Pancreas (tissue), 10 donors: ENCODE measurements around the gene DOCK1. TPM values are rescaled to one million over a fixed set of nuclear protein-coding genes. Genes with fewer than 3 reads are reported as not detected.

ENCODE experiments used
- ATAC-seq, 4 donors: fragments of 200-7000 bp; cut with Tn5 transposase; one replicate each; pipeline versions ENCODE4 v1.8.0 to v1.9.1; 2020; ENCODE audit warnings: mild to moderate bottlenecking in 4 of 4, moderate library complexity in 4 of 4
- DNase-seq, 6 donors: peaks; one replicate each; pipeline ENCODE4 v3.0.0-alpha.2; 2020
- FAIRE-seq: peaks from 2 replicates; lab custom pipeline; 2012; peaks lifted over from hg19 to GRCh38; lab: Jason Lieb, UNC
- H3K27ac ChIP-seq, 4 donors: fragments of 200-600 bp; sonication (generic); 1 replicate in 3 of 4; 2 replicates in 1 of 4; pipeline versions ENCODE4 v1.5.0 to v1.8.0; 2020
- H3K27me3 ChIP-seq, 4 donors: fragments of 200-600 bp; one replicate each; pipeline ENCODE4 v1.8.0; 2021
- H3K36me3 ChIP-seq, 3 donors: fragments of 200-600 bp; sonication (generic) in 1 of 3; one replicate each; pipeline versions ENCODE4 v1.5.0 to v1.8.0; 2020 to 2021
- H3K4me1 ChIP-seq, 3 donors: fragments of 200-600 bp; one replicate each; pipeline ENCODE4 v1.8.0; 2021
- H3K4me3 ChIP-seq, 4 donors: fragments of 200-600 bp; sonication (generic) in 2 of 4; one replicate each; pipeline versions ENCODE4 v1.5.0 to v1.8.0; 2020 to 2021
- H3K9me3 ChIP-seq, 4 donors: fragments of 200-600 bp; one replicate each; pipeline ENCODE4 v1.8.0; 2021
- CTCF ChIP-seq, 4 donors: fragments of 200-600 bp; sonication (generic) in 3 of 4; IDR thresholded peaks; one replicate each; pipeline versions ENCODE4 v1.5.0 to v1.8.0; 2021; ENCODE audit warnings: antibody characterized with exemption in 4 of 4
- WGBS, 2 donors: extraction: QIAGEN DNeasy Blood & Tissue Kit; methylation state at CpG; one replicate each; pipeline ENCODE4 v1.1.7; 2013; 5-methylcytosine and 5-hydroxymethylcytosine counted together
- intact Hi-C, 3 donors: fragments of 100-400 bp; cut with DNase I; formaldehyde crosslinking; loops; one replicate each; pipeline versions ENCODE4 v1.11.1 to v1.14.2; 2022
- polyA plus RNA-seq, 2 donors: library from polyadenylated mRNA; stranded (reverse); fragments of 200-250 nt; gene quantifications; one replicate each; pipeline ENCODE4 v1.2.3, GENCODE V29; 2013
- total RNA-seq, 6 donors: library from RNA; stranded (reverse); fragmentation: NEBNext Ultra II Directional in 4 of 6; extraction: Animal tissue kit (Norgen Biotek cat#: 25700) in 4 of 6; gene quantifications; one replicate each; pipeline versions ENCODE4 v1.2.1 to v1.2.4, GENCODE V29; 2021 to 2023
- donor health status: healthy with polysubstance abuse.
- donor health status: DM: no; HTN: no; CAD: no; lungs with moderate emphysema.
- donor health status: DM: no; HTN: no; CAD: no.
- donor health status: control.
- donor health status: control.
- donor health status: Bipolar disorder and iron deficiency.
- donor health status: DM: yes; HTN: yes; CAD: no.
- donor health status: DM: no; HTN: no; CAD: no.
- donor health status: DM: no; HTN: no; CAD: no.
- donor health status: DM: yes; HTN: yes; CAD: no.

The DOCK1 gene
- total and polyA plus RNA-seq, 8 donors, result 12.1 to 38.6 (median 24.2) TPM

GRCh38 chr10:127320176-127320575 lies 414.9 kb downstream of the DOCK1 start:
- FAIRE-seq, result no peak
- intact Hi-C loops, result no loop called here
- no peak overlapping the region for H3K4me3 ChIP-seq

GRCh38 chr10:127322286-127322685 lies 417.1 kb downstream of the DOCK1 start:
- no peak overlapping the region for H3K4me3 ChIP-seq
- FAIRE-seq, result no peak
- H3K36me3 ChIP-seq, result no peaks in the 10 kb centered on the region
- no peak for TF ChIP-seq CTCF (IDR thresholded peaks at IDR 0.05)
- 95% methylated on average over 1 of the region's 1 CpG for WGBS, 2 donors
- ATAC-seq, result no peak
- intact Hi-C loops, result no loop called here
- H3K27me3 ChIP-seq, result no peaks in the 10 kb centered on the region
- H3K9me3 ChIP-seq, result no peaks in the 10 kb centered on the region
- no peak for DNase-seq
- H3K4me1 ChIP-seq, result no peaks in the 10 kb centered on the region
- H3K27ac ChIP-seq, result no peak overlapping the region

More at GRCh38 chr10:127320176-127320575, 414.9 kb downstream of the DOCK1 start:
- no peak for TF ChIP-seq CTCF (IDR thresholded peaks at IDR 0.05)
- no peak overlapping the region for H3K27ac ChIP-seq
- no peaks in the 10 kb centered on the region for H3K4me1 ChIP-seq
- DNase-seq (no peak), ATAC-seq (no peak)
- no peaks in the 10 kb centered on the region for H3K36me3 ChIP-seq
- H3K27me3 ChIP-seq, result no peaks in the 10 kb centered on the region
- WGBS, 2 donors, result 89 to 99% methylated on average over 9 of the region's 9 CpGs
- H3K9me3 ChIP-seq, result no peaks in the 10 kb centered on the region

- 90 to 91% methylated on average over 5 of the region's 5 CpGs for WGBS, 2 donors
- TF ChIP-seq CTCF (IDR thresholded peaks at IDR 0.05), result no peak
- DNase-seq, result no peak
- Histone ChIP-seq H3K27ac (no peak overlapping the region), H3K4me3 (no peak overlapping the region), H3K27me3 (no peaks in the 10 kb centered on the region), H3K36me3 (no peaks in the 10 kb centered on the region), H3K4me1 (no peaks in the 10 kb centered on the region), H3K9me3 (no peaks in the 10 kb centered on the region)
- no peak for FAIRE-seq
- no peak for ATAC-seq
- intact Hi-C loops, result no loop called here
Observed at GRCh38 chr10:127325506-127325905, 420.3 kb downstream of the DOCK1 start.

GRCh38 chr10:127326883-127327282 lies 421.7 kb downstream of the DOCK1 start:
- H3K36me3 ChIP-seq, result no peaks in the 10 kb centered on the region
- H3K27me3 ChIP-seq, result no peaks in the 10 kb centered on the region
- H3K9me3 ChIP-seq, result no peaks in the 10 kb centered on the region
- TF ChIP-seq CTCF (IDR thresholded peaks at IDR 0.05), result no peak
- intact Hi-C loops, result no loop called here
- no peak overlapping the region for H3K4me3 ChIP-seq
- FAIRE-seq (no peak), ATAC-seq (no peak), DNase-seq (no peak)
- H3K27ac ChIP-seq, result no peak overlapping the region
- no peaks in the 10 kb centered on the region for H3K4me1 ChIP-seq
- 84 to 97% methylated on average over 3 of the region's 3 CpGs for WGBS, 2 donors

- Histone ChIP-seq H3K4me3 (no peak overlapping the region), H3K36me3 (no peaks in the 10 kb centered on the region), H3K4me1 (no peaks in the 10 kb centered on the region), H3K9me3 (no peaks in the 10 kb centered on the region), H3K27ac (no peak overlapping the region), H3K27me3 (no peaks in the 10 kb centered on the region)
- no peak for TF ChIP-seq CTCF (IDR thresholded peaks at IDR 0.05)
- WGBS, 2 donors, result 87 to 90% methylated on average over 6 of the region's 6 CpGs
- intact Hi-C loops, result no loop called here
- FAIRE-seq (no peak), DNase-seq (no peak), ATAC-seq (no peak)
Observed at GRCh38 chr10:127331696-127332095, 426.5 kb downstream of the DOCK1 start.
